ENCODE data around the gene BICD1. TPM values are rescaled to one million over a fixed set of nuclear protein-coding genes. Genes with fewer than 3 reads are reported as not detected.

The BICD1 gene
- total and polyA plus RNA-seq, 4 donors = 3.0 to 42.6 (median 25.2) TPM

DNA sequence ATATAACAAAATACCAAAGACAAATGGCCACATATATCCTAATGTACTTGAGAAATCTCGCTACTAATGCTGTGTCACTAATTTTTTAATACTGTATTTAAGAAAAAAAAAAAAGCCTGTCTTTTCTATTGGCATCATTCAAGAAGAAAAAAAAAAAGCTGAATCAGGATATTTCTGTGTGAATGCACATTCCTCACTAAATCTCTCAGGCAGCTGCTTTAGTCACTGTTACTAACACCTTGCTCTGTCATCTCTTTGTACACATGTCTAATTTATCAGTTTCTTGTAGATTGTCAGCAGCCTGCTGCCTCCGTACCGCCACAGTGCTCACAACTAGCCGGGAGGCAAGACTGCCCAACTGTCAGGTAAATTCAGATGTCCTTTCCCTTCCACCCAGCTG is 260.7 kb downstream of the BICD1 start:
- Histone ChIP-seq H3K4me3 (ENCODE audit: low read length in 2 of 2) (no peak overlapping the region), H3K9me3 (ENCODE audit: control insufficient read depth, low read length) (no peaks in the 10 kb centered on the region), H3K27me3 (ENCODE audit: control insufficient read depth in 1 of 2, insufficient read depth in 2 of 2, low read length in 1 of 2) (no peaks in the 10 kb centered on the region), H3K4me1 (ENCODE audit: control insufficient read depth in 1 of 2, insufficient read depth in 2 of 2, low read length in 2 of 2) (no peaks in the 10 kb centered on the region), H3K36me3 (ENCODE audit: control insufficient read depth in 1 of 2, insufficient read depth in 2 of 2, low read length in 1 of 2) (no peaks in the 10 kb centered on the region), H3K27ac (ENCODE audit: low read depth in 1 of 2, low read length in 2 of 2) (no peak overlapping the region)
- no peak for ATAC-seq (ENCODE audit: low FRiP score)
- intact Hi-C loops (cut with DNase I) = loop anchor here (5.0 to 10.0 kb wide), 2 partner anchors 290 to 307 kb away; partner anchors contain the start of gene DNM1L (in 1 of the 2)
- WGBS, 2 donors = 90% methylated on average over 4 of the region's 4 CpGs
- DNase-seq = no peak

DNA sequence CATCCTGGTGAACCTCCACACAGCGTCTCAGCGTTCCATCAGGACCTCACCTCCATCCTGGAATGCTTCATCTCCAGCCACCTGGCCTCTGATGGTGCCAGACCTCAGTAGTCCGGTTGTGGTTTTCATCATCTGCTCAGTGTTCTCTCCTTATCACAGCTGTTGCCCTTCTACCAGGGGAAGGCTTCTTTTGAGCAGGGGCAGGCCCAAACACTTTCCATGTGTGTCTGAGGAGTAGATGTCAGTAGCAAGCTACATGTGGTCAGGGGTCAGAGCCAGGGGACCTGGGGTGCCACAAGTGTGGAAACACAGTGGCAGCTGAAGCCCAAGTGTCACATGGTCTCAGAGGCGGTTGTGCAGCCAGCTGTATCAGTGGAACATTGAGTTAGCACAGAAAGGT is 262.6 kb downstream of the BICD1 start:
- ATAC-seq (ENCODE audit: low FRiP score) (no peak), DNase-seq (no peak)
- no peak overlapping the region for H3K27ac ChIP-seq (ENCODE audit: low read depth in 1 of 2, low read length in 2 of 2)
- 45 to 62% methylated on average over 4 of the region's 4 CpGs for WGBS, 2 donors
- H3K4me3 ChIP-seq (ENCODE audit: low read length in 2 of 2) = no peak overlapping the region
- H3K4me1 ChIP-seq (ENCODE audit: control insufficient read depth in 1 of 2, insufficient read depth in 2 of 2, low read length in 2 of 2) = no peaks in the 10 kb centered on the region
- intact Hi-C loops (cut with DNase I) = loop anchor here (5.0 to 10.0 kb wide), 2 partner anchors 288 to 306 kb away; partner anchors contain the start of gene DNM1L (in 1 of the 2)
- no peaks in the 10 kb centered on the region for H3K27me3 ChIP-seq (ENCODE audit: control insufficient read depth in 1 of 2, insufficient read depth in 2 of 2, low read length in 1 of 2)
- no peaks in the 10 kb centered on the region for H3K36me3 ChIP-seq (ENCODE audit: control insufficient read depth in 1 of 2, insufficient read depth in 2 of 2, low read length in 1 of 2)
- H3K9me3 ChIP-seq (ENCODE audit: control insufficient read depth, low read length) = no peaks in the 10 kb centered on the region

DNA sequence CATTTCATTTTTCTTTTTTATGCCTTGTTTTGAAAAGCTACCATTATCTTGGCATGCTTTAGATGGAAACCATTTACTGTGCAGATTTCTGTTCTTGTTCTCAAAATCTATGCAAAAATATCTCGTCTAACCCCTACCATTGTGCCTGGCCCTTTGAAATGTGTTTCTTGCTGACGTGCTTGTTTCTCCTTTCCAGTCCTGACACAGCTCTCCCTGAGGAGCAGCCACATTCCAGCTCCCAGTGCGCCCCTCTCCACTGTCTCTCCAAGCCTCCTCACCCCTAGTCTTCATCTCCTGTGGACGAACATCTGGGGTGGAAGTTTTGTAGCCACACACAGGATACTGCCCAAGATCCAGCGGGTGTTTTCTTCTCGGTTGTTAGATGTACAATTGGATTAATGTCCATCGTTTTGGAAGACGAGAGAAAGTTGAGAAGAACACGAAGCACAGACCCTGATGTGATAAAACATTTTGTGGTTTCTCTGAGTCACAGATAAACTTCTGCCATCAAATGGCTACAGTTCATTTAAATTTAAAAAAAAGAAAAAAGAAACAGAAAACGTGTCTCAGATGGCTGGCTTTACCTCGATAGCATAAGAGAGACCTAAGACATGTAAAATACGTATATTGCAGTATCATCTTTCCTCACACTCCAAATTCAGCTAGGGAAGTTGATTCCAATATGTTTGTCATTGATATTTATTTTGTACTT is 270.9 kb downstream of the BICD1 start:
- WGBS, 2 donors = 58 to 67% methylated on average over 12 of the region's 12 CpGs
- H3K4me3 ChIP-seq (ENCODE audit: low read length in 2 of 2) = no peak overlapping the region
- H3K36me3 ChIP-seq (ENCODE audit: control insufficient read depth in 1 of 2, insufficient read depth in 2 of 2, low read length in 1 of 2) = no peaks in the 10 kb centered on the region
- H3K9me3 ChIP-seq (ENCODE audit: control insufficient read depth, low read length) = no peaks in the 10 kb centered on the region
- H3K27ac ChIP-seq (ENCODE audit: low read depth in 1 of 2, low read length in 2 of 2) = no peak overlapping the region
- ATAC-seq (ENCODE audit: low FRiP score) = no peak
- intact Hi-C loops (cut with DNase I) = no loop called here
- H3K4me1 ChIP-seq (ENCODE audit: control insufficient read depth in 1 of 2, insufficient read depth in 2 of 2, low read length in 2 of 2) = no peaks in the 10 kb centered on the region
- no peaks in the 10 kb centered on the region for H3K27me3 ChIP-seq (ENCODE audit: control insufficient read depth in 1 of 2, insufficient read depth in 2 of 2, low read length in 1 of 2)
- DNase-seq = no peak

DNA sequence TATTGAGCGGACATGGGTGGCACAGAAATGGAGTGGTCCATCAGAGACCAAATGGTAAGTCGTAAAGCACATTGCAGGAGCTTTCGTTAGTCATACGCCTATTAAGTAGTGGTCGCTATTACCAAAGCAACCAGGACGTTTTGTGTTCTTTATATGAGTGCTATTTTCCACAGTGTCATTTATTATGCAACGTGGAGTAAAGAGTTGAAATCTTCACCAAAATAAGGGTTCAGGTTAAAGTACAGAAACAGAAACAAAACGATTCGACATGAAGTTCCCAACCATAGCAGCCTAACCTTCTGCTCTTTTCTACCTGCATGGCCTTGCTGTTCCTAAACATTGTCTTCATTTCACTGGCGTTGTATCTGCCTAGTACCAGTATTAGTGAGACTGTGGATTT is 272.6 kb downstream of the BICD1 start:
- 84 to 88% methylated on average over 10 of the region's 10 CpGs for WGBS, 2 donors
- ATAC-seq (ENCODE audit: low FRiP score) (no peak), DNase-seq (no peak)
- H3K36me3 ChIP-seq (ENCODE audit: control insufficient read depth in 1 of 2, insufficient read depth in 2 of 2, low read length in 1 of 2) = no peaks in the 10 kb centered on the region
- no peaks in the 10 kb centered on the region for H3K4me1 ChIP-seq (ENCODE audit: control insufficient read depth in 1 of 2, insufficient read depth in 2 of 2, low read length in 2 of 2)
- H3K9me3 ChIP-seq (ENCODE audit: control insufficient read depth, low read length) = no peaks in the 10 kb centered on the region
- H3K27me3 ChIP-seq (ENCODE audit: control insufficient read depth in 1 of 2, insufficient read depth in 2 of 2, low read length in 1 of 2) = no peaks in the 10 kb centered on the region
- intact Hi-C loops (cut with DNase I) = no loop called here
- no peak overlapping the region for H3K4me3 ChIP-seq (ENCODE audit: low read length in 2 of 2)
- no peak overlapping the region for H3K27ac ChIP-seq (ENCODE audit: low read depth in 1 of 2, low read length in 2 of 2)

DNA sequence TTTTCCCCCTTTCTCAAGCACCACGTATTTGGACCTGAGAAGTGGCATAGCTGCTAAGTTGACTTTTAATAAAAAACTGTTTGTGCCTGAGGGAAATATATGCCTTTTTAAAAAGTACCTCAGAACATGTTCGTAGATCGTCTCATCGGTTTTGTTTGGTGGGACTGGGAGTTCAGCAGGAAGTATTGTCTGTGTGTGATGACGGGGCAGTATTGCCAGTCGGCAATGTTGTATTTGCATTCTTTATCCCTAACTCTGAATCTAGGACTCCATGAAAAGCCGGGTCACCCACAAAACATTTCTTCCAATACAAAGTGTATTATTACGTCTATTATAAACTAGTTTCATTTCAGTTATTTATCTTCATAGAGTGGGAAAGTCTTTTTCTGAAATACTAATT is 273.0 kb downstream of the BICD1 start:
- no peaks in the 10 kb centered on the region for H3K4me1 ChIP-seq (ENCODE audit: control insufficient read depth in 1 of 2, insufficient read depth in 2 of 2, low read length in 2 of 2)
- 76 to 79% methylated on average over 8 of the region's 8 CpGs for WGBS, 2 donors
- H3K4me3 ChIP-seq (ENCODE audit: low read length in 2 of 2) = no peak overlapping the region
- H3K27me3 ChIP-seq (ENCODE audit: control insufficient read depth in 1 of 2, insufficient read depth in 2 of 2, low read length in 1 of 2) = no peaks in the 10 kb centered on the region
- intact Hi-C loops (cut with DNase I) = no loop called here
- H3K27ac ChIP-seq (ENCODE audit: low read depth in 1 of 2, low read length in 2 of 2) = no peak overlapping the region
- no peak for DNase-seq
- ATAC-seq (ENCODE audit: low FRiP score) = no peak
- H3K36me3 ChIP-seq (ENCODE audit: control insufficient read depth in 1 of 2, insufficient read depth in 2 of 2, low read length in 1 of 2) = no peaks in the 10 kb centered on the region
- H3K9me3 ChIP-seq (ENCODE audit: control insufficient read depth, low read length) = no peaks in the 10 kb centered on the region

DNA sequence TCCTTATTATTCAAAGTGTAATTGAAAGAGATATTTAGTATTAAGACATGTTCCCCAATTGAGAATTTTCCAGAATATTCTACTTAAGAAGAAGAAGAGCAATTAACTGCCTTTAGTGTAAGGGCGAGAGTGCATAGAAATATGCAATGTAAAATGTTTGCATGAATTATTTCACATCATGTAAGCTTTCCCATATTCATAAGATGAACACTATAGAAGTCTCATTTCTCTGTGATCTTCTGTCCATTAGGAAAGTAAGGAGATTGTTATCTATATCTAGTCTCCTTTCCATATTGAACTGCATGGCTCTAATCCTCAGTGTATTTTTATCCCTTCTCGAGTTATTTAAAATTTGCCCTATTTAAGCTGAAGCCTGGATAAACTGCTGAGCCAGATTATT is 275.6 kb downstream of the BICD1 start:
- no peak overlapping the region for H3K4me3 ChIP-seq (ENCODE audit: low read length in 2 of 2)
- intact Hi-C loops (cut with DNase I) = no loop called here
- no peak overlapping the region for H3K27ac ChIP-seq (ENCODE audit: low read depth in 1 of 2, low read length in 2 of 2)
- ATAC-seq (ENCODE audit: low FRiP score) (no peak), DNase-seq (no peak)
- H3K27me3 ChIP-seq (ENCODE audit: control insufficient read depth in 1 of 2, insufficient read depth in 2 of 2, low read length in 1 of 2) = no peaks in the 10 kb centered on the region
- H3K9me3 ChIP-seq (ENCODE audit: control insufficient read depth, low read length) = no peaks in the 10 kb centered on the region
- H3K36me3 ChIP-seq (ENCODE audit: control insufficient read depth in 1 of 2, insufficient read depth in 2 of 2, low read length in 1 of 2) = no peaks in the 10 kb centered on the region
- WGBS, 2 donors = 79 to 80% methylated on average over 2 of the region's 2 CpGs
- no peaks in the 10 kb centered on the region for H3K4me1 ChIP-seq (ENCODE audit: control insufficient read depth in 1 of 2, insufficient read depth in 2 of 2, low read length in 2 of 2)

DNA sequence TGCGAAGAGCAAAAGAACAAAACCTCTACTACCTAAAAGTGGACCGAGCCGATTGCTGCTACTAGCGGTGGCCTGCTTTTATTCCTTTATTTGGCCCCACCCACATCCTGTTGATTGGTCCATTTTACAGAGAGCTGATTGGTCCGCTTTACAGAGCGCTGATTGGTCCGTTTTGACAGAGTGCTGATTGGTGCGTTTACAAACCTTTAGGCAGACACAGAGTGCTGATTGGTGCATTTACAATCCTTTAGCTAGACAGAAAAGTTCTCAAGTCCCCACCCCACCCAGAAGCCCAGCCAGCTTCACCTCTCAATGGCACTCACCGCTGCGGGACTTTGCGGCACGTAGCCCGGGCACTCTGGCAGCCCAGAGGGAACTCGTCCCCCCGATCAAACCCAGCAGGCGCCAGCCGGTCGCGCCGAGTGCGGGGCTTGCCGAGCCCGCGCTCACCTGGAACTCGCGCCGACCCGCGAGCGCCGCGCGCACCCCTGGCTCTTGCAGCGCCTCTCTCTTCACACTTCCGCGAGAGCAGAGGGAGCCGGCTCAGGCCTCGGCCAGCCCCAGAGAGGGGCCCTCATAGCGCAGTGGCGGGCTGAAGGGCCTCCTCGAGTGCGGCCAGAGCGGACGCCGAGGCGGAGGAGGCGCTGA is 284.0 kb downstream of the BICD1 start:
- Histone ChIP-seq H3K4me1 (ENCODE audit: control insufficient read depth in 1 of 2, insufficient read depth in 2 of 2, low read length in 2 of 2) (no peaks in the 10 kb centered on the region), H3K27ac (ENCODE audit: low read depth in 1 of 2, low read length in 2 of 2) (no peak overlapping the region), H3K36me3 (ENCODE audit: control insufficient read depth in 1 of 2, insufficient read depth in 2 of 2, low read length in 1 of 2) (no peaks in the 10 kb centered on the region), H3K9me3 (ENCODE audit: control insufficient read depth, low read length) (no peaks in the 10 kb centered on the region), H3K27me3 (ENCODE audit: control insufficient read depth in 1 of 2, insufficient read depth in 2 of 2, low read length in 1 of 2) (no peaks in the 10 kb centered on the region), H3K4me3 (ENCODE audit: low read length in 2 of 2) (peak overlapping the region; percentile 12 to 49)
- DNase-seq (peak in 1 of 2 donors; percentile 75), ATAC-seq (ENCODE audit: low FRiP score) (no peak)
- intact Hi-C loops (cut with DNase I) = no loop called here
- WGBS, 2 donors = 22 to 32% methylated on average over 47 of the region's 47 CpGs

DNA sequence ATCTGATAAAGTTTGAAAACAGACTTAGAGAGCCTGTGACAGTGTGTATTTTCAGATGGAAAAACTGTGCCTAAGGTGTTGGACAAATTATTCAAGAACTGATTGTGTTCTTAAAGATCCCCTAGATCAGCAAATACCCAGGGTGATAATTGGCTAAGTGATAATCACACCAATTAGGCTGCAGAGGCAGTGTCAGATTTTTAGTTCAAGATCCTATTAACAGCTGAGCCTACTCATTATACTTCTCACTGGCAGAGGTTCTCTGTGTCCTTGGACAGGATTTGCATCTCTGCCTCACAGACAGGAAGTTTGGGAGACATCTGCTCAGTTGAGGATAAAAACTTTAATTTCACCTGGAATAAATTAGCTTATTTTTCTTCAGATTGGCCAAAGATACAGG is 288.4 kb downstream of the BICD1 start:
- Histone ChIP-seq H3K36me3 (ENCODE audit: control insufficient read depth in 1 of 2, insufficient read depth in 2 of 2, low read length in 1 of 2) (no peaks in the 10 kb centered on the region), H3K27me3 (ENCODE audit: control insufficient read depth in 1 of 2, insufficient read depth in 2 of 2, low read length in 1 of 2) (no peaks in the 10 kb centered on the region), H3K27ac (ENCODE audit: low read depth in 1 of 2, low read length in 2 of 2) (no peak overlapping the region), H3K4me3 (ENCODE audit: low read length in 2 of 2) (no peak overlapping the region), H3K9me3 (ENCODE audit: control insufficient read depth, low read length) (no peaks in the 10 kb centered on the region), H3K4me1 (ENCODE audit: control insufficient read depth in 1 of 2, insufficient read depth in 2 of 2, low read length in 2 of 2) (no peaks in the 10 kb centered on the region)
- ATAC-seq (ENCODE audit: low FRiP score) (no peak), DNase-seq (no peak)
- intact Hi-C loops (cut with DNase I) = no loop called here

DNA sequence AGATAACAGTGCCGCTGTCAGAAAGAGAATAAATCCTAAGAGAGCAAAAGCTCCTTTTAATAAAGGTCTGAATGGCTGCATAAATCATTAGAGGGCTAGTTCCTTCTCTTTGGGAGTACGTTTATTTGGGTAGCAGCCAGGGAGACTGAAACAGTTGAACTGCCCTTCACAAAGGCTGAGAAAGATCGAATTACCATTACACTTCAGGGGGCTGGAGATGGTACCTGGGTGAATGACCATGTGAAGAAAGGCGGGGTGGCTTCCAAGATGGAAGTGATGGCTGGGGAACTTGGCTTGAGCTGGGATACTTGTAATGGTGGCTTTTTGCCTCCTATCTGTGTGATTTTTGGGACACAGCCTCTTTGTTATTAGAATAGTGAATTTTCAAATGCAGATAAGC is 291.0 kb downstream of the BICD1 start:
- Histone ChIP-seq H3K27me3 (ENCODE audit: control insufficient read depth in 1 of 2, insufficient read depth in 2 of 2, low read length in 1 of 2) (no peaks in the 10 kb centered on the region), H3K9me3 (ENCODE audit: control insufficient read depth, low read length) (no peaks in the 10 kb centered on the region), H3K27ac (ENCODE audit: low read depth in 1 of 2, low read length in 2 of 2) (no peak overlapping the region), H3K4me3 (ENCODE audit: low read length in 2 of 2) (no peak overlapping the region), H3K36me3 (ENCODE audit: control insufficient read depth in 1 of 2, insufficient read depth in 2 of 2, low read length in 1 of 2) (no peaks in the 10 kb centered on the region), H3K4me1 (ENCODE audit: control insufficient read depth in 1 of 2, insufficient read depth in 2 of 2, low read length in 2 of 2) (no peaks in the 10 kb centered on the region)
- WGBS, 2 donors = 39 to 44% methylated on average over 4 of the region's 4 CpGs
- ATAC-seq (ENCODE audit: low FRiP score) (no peak), DNase-seq (no peak)
- intact Hi-C loops (cut with DNase I) = no loop called here

All from aorta (tissue), 5 donors.